H1 (cell line): ENCODE results near the gene ASTN2. TPM values are rescaled to one million over a fixed set of nuclear protein-coding genes. Genes with fewer than 3 reads are reported as not detected.

Experiments
- polyA plus RNA-seq, 7 experiments: library from polyadenylated mRNA; depleted of rRNA in 3 of 7; stranded (reverse) in 5 of 7; unstranded in 2 of 7; fragments of >200 nt in 5 of 7; fragments of 200-250 nt in 2 of 7; gene quantifications; 1 replicate in 5 of 7; 2 replicates in 1 of 7; 4 replicates in 1 of 7; pipeline versions ENCODE4 v1.2.1 to v1.2.3, GENCODE V29; 2011 to 2013; ENCODE audit warnings: missing spikeins in 2 of 7, mixed read lengths in 2 of 7
- total RNA-seq: library from RNA; stranded (reverse); fragmentation: NEBNext Ultra II Directional; extraction: Animal tissue kit (Norgen Biotek cat#: 25700); gene quantifications from 2 replicates; pipeline ENCODE4 v1.2.1, GENCODE V29; 2021
- TF ChIP-seq, protein P1 (sequence below): fragments of 300-600 bp; sonication (generic); IDR thresholded peaks from 2 replicates; pipeline ENCODE4 v1.7.1; 2012; ENCODE audit warnings: low read length, moderate library complexity, mild to moderate bottlenecking, inconsistent platforms; ENCODE audit not compliant: insufficient replicate concordance

ASTN2 gene
- total and polyA plus RNA-seq, 2 of the 8 experiments (the other 6 are each of a cell fraction or from before 2014, with no cell fraction given) = 8.2 to 13.7 TPM

DNA sequence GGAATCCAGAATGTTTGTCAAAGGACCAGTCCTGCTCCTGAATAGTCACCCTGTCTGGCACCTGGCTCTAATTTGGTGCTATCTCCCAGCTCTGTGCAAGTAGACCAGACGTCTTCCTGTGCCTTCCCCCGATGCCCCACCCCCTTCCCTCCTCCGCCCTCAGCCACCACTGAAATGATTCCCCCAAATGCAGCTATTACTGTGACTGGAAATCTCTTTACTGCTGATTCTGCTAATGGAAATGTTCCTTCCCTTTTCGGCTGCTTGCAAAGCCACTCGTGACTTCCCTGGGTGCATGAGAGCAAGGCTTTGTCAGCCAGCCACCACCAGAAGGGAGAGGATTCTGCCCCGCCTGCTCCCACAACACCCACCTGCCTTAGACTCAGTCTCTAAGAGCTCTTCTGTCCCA is 11.4 kb downstream of the ASTN2 start (continued):
- TF ChIP-seq, protein P1, sequence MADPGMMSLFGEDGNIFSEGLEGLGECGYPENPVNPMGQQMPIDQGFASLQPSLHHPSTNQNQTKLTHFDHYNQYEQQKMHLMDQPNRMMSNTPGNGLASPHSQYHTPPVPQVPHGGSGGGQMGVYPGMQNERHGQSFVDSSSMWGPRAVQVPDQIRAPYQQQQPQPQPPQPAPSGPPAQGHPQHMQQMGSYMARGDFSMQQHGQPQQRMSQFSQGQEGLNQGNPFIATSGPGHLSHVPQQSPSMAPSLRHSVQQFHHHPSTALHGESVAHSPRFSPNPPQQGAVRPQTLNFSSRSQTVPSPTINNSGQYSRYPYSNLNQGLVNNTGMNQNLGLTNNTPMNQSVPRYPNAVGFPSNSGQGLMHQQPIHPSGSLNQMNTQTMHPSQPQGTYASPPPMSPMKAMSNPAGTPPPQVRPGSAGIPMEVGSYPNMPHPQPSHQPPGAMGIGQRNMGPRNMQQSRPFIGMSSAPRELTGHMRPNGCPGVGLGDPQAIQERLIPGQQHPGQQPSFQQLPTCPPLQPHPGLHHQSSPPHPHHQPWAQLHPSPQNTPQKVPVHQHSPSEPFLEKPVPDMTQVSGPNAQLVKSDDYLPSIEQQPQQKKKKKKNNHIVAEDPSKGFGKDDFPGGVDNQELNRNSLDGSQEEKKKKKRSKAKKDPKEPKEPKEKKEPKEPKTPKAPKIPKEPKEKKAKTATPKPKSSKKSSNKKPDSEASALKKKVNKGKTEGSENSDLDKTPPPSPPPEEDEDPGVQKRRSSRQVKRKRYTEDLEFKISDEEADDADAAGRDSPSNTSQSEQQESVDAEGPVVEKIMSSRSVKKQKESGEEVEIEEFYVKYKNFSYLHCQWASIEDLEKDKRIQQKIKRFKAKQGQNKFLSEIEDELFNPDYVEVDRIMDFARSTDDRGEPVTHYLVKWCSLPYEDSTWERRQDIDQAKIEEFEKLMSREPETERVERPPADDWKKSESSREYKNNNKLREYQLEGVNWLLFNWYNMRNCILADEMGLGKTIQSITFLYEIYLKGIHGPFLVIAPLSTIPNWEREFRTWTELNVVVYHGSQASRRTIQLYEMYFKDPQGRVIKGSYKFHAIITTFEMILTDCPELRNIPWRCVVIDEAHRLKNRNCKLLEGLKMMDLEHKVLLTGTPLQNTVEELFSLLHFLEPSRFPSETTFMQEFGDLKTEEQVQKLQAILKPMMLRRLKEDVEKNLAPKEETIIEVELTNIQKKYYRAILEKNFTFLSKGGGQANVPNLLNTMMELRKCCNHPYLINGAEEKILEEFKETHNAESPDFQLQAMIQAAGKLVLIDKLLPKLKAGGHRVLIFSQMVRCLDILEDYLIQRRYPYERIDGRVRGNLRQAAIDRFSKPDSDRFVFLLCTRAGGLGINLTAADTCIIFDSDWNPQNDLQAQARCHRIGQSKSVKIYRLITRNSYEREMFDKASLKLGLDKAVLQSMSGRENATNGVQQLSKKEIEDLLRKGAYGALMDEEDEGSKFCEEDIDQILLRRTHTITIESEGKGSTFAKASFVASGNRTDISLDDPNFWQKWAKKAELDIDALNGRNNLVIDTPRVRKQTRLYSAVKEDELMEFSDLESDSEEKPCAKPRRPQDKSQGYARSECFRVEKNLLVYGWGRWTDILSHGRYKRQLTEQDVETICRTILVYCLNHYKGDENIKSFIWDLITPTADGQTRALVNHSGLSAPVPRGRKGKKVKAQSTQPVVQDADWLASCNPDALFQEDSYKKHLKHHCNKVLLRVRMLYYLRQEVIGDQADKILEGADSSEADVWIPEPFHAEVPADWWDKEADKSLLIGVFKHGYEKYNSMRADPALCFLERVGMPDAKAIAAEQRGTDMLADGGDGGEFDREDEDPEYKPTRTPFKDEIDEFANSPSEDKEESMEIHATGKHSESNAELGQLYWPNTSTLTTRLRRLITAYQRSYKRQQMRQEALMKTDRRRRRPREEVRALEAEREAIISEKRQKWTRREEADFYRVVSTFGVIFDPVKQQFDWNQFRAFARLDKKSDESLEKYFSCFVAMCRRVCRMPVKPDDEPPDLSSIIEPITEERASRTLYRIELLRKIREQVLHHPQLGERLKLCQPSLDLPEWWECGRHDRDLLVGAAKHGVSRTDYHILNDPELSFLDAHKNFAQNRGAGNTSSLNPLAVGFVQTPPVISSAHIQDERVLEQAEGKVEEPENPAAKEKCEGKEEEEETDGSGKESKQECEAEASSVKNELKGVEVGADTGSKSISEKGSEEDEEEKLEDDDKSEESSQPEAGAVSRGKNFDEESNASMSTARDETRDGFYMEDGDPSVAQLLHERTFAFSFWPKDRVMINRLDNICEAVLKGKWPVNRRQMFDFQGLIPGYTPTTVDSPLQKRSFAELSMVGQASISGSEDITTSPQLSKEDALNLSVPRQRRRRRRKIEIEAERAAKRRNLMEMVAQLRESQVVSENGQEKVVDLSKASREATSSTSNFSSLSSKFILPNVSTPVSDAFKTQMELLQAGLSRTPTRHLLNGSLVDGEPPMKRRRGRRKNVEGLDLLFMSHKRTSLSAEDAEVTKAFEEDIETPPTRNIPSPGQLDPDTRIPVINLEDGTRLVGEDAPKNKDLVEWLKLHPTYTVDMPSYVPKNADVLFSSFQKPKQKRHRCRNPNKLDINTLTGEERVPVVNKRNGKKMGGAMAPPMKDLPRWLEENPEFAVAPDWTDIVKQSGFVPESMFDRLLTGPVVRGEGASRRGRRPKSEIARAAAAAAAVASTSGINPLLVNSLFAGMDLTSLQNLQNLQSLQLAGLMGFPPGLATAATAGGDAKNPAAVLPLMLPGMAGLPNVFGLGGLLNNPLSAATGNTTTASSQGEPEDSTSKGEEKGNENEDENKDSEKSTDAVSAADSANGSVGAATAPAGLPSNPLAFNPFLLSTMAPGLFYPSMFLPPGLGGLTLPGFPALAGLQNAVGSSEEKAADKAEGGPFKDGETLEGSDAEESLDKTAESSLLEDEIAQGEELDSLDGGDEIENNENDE = no peak
- TF ChIP-seq, all 59 proteins: peak for 0
